Fibroblast of upper back skin (primary cell): ENCODE measurements around the gene SERPIND1.
"Not testable (repeated sequence)": the region's sequence is repeated elsewhere in the genome, so short reads cannot be mapped to it uniquely, and the experiment has no call there.

Experiments
- DNase-seq: peaks from one replicate; pipeline ENCODE4 v3.0.0-alpha.2; 2013

Gene SERPIND1

GRCh38 chr22:20747223-20747622, 26.7 kb upstream of the SERPIND1 start:
- no peak for DNase-seq

- DNase-seq: no peak
These were observed 25.8 kb upstream of the SERPIND1 start for GRCh38 chr22:20748082-20748481.

- no peak for DNase-seq
These were observed 25.0 kb upstream of the SERPIND1 start for GRCh38 chr22:20748731-20749428.

- no peak for DNase-seq
These were observed 24.5 kb upstream of the SERPIND1 start for GRCh38 chr22:20749453-20749852.

- DNase-seq: peak; percentile 71
These were observed 23.3 kb upstream of the SERPIND1 start for GRCh38 chr22:20750461-20751184.

- no peak for DNase-seq
These were observed 22.6 kb upstream of the SERPIND1 start for GRCh38 chr22:20751185-20751851.

- no peak for DNase-seq
These were observed 21.7 kb upstream of the SERPIND1 start for GRCh38 chr22:20752104-20752741.

- no peak for DNase-seq
These were observed 21.0 kb upstream of the SERPIND1 start for GRCh38 chr22:20752873-20753272.

GRCh38 chr22:20756846-20757245, 17.1 kb upstream of the SERPIND1 start:
- no peak for DNase-seq

GRCh38 chr22:20758688-20759087, 15.2 kb upstream of the SERPIND1 start:
- DNase-seq: no peak

- no peak for DNase-seq
These were observed 13.8 kb upstream of the SERPIND1 start for GRCh38 chr22:20760084-20760483.

GRCh38 chr22:20761536-20761935, 12.4 kb upstream of the SERPIND1 start:
- peak; percentile 18 for DNase-seq

- DNase-seq: no peak
These were observed 11.6 kb upstream of the SERPIND1 start for GRCh38 chr22:20762233-20762796.

- no peak for DNase-seq
These were observed 10.1 kb upstream of the SERPIND1 start for GRCh38 chr22:20763630-20764470.

- no peak for DNase-seq
These were observed 9.5 kb upstream of the SERPIND1 start for GRCh38 chr22:20764471-20764720.

- no peak for DNase-seq
These were observed 9.2 kb upstream of the SERPIND1 start for GRCh38 chr22:20764729-20765128.

- no peak for DNase-seq
These were observed 8.0 kb upstream of the SERPIND1 start for GRCh38 chr22:20765938-20766337.

GRCh38 chr22:20766530-20766929, 7.4 kb upstream of the SERPIND1 start:
- no peak for DNase-seq

- not testable (repeated sequence) for DNase-seq
These were observed 4.5 kb upstream of the SERPIND1 start for GRCh38 chr22:20769496-20769826.

GRCh38 chr22:20771918-20772625, 1.8 kb upstream of the SERPIND1 start:
- no peak for DNase-seq

GRCh38 chr22:20774882-20775281, 969 bp downstream of the SERPIND1 start:
- DNase-seq: no peak

GRCh38 chr22:20775342-20775895, 1.5 kb downstream of the SERPIND1 start:
- DNase-seq: no peak
